Stimulated activated CD4-positive, alpha-beta T cell treated with anti-CD3 and anti-CD28 coated beads, TNF-alpha, amount 100 ng/mL, for 4 hours (primary cell): ENCODE data around the gene POMT2.
"Not testable (repeated sequence)": the region's sequence is repeated elsewhere in the genome, so short reads cannot be mapped to it uniquely, and the experiment has no call there.

Source experiments
- DNase-seq, 3 experiments: peaks; one replicate each; pipeline ENCODE4 v3.0.0-alpha.2; 2020; ENCODE audit warnings: low read depth in 3 of 3

The POMT2 gene

GRCh38 chr14:77324816-77325745 lies 4.4 kb upstream of the POMT2 start:
- DNase-seq = no peak

GRCh38 chr14:77324289-77324688 lies 3.6 kb upstream of the POMT2 start:
- no peak for DNase-seq

GRCh38 chr14:77323571-77323970 lies 2.9 kb upstream of the POMT2 start:
- no peak for DNase-seq

GRCh38 chr14:77322951-77323350 lies 2.3 kb upstream of the POMT2 start:
- DNase-seq = no peak

- no peak for DNase-seq
These were observed 1.7 kb upstream of the POMT2 start for GRCh38 chr14:77322250-77322902.

- DNase-seq = no peak
These were observed 1.3 kb downstream of the POMT2 start for GRCh38 chr14:77319422-77319821.

- not testable (repeated sequence) for DNase-seq
These were observed 1.9 kb downstream of the POMT2 start for GRCh38 chr14:77318756-77319155.

GRCh38 chr14:77318006-77318553 lies 2.6 kb downstream of the POMT2 start:
- DNase-seq = no peak

GRCh38 chr14:77316872-77317301 lies 3.8 kb downstream of the POMT2 start:
- no peak for DNase-seq

- DNase-seq = no peak
These were observed 4.5 kb downstream of the POMT2 start for GRCh38 chr14:77316195-77316505.

- no peak for DNase-seq
These were observed 5.9 kb downstream of the POMT2 start for GRCh38 chr14:77314539-77315457.

- no peak for DNase-seq
These were observed 6.6 kb downstream of the POMT2 start for GRCh38 chr14:77314043-77314442.

GRCh38 chr14:77313371-77313770 lies 7.3 kb downstream of the POMT2 start:
- no peak for DNase-seq

GRCh38 chr14:77311217-77311616 lies 9.5 kb downstream of the POMT2 start:
- no peak for DNase-seq

GRCh38 chr14:77310026-77310425 lies 10.7 kb downstream of the POMT2 start:
- DNase-seq = no peak

- no peak for DNase-seq
These were observed 11.6 kb downstream of the POMT2 start for GRCh38 chr14:77309131-77309530.

GRCh38 chr14:77306851-77307496 lies 13.7 kb downstream of the POMT2 start:
- no peak for DNase-seq

GRCh38 chr14:77306416-77306815 lies 14.3 kb downstream of the POMT2 start:
- no peak for DNase-seq

- no peak for DNase-seq
These were observed 15.0 kb downstream of the POMT2 start for GRCh38 chr14:77305696-77306095.

- DNase-seq = no peak
These were observed 17.1 kb downstream of the POMT2 start for GRCh38 chr14:77303417-77304156.

- DNase-seq = no peak
These were observed 17.8 kb downstream of the POMT2 start for GRCh38 chr14:77302926-77303325.
